ENCODE data around the gene MAP4K2.

The MAP4K2 gene

DNA sequence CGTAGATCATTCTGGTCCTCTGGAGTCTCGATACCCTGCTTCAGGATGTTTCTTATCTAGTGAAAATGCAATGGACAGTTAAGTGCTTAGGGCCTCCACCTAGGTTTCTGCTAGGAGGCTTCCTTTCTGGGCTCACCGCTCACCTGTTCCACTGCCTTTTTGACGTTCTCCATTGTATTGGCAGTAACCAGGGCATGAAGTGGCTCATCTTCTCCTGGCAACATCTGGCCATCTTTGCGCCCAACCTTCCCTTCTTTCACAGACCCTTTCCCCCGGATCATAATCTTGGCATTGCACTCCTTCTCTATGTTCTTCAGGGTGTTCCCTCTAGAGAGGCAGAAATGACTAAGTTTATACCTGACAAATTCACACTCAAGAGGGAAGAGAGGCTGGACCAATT is 33.7 kb downstream of the MAP4K2 start:
- DNase-seq (ENCODE audit: low spot score), result no peak
- in situ Hi-C loops (cut with MboI; ENCODE audit: low pct_unique_long_range_greater_than_20kb, low sequenced_read_pairs, unreplicated experiment), result no loop called here
- TF ChIP-seq, protein P1, sequence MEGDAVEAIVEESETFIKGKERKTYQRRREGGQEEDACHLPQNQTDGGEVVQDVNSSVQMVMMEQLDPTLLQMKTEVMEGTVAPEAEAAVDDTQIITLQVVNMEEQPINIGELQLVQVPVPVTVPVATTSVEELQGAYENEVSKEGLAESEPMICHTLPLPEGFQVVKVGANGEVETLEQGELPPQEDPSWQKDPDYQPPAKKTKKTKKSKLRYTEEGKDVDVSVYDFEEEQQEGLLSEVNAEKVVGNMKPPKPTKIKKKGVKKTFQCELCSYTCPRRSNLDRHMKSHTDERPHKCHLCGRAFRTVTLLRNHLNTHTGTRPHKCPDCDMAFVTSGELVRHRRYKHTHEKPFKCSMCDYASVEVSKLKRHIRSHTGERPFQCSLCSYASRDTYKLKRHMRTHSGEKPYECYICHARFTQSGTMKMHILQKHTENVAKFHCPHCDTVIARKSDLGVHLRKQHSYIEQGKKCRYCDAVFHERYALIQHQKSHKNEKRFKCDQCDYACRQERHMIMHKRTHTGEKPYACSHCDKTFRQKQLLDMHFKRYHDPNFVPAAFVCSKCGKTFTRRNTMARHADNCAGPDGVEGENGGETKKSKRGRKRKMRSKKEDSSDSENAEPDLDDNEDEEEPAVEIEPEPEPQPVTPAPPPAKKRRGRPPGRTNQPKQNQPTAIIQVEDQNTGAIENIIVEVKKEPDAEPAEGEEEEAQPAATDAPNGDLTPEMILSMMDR (IDR thresholded peaks at IDR 0.05; ENCODE audit: extremely low read depth, insufficient read depth, missing control alignments), result no peak

DNA sequence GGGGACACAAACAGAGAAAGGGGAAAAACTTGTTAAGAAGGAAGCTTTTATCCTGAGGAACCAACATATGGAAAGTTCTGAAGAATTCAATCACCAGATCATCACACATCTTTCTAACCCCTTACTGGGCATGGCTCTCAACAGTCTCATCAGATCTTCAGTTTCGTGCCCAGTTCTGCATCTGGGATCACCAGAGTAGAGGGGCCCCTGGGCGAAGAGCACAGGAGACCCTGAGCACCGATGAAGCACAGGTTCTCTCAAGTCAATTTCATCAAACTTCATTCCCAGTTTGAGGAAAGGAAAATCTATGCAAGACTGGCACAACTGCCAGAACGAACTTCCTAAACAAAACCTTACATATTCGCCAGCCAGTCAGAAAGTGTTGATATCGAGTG is 34.7 kb downstream of the MAP4K2 start:
- TF ChIP-seq, protein P1 (IDR thresholded peaks at IDR 0.05; ENCODE audit: extremely low read depth, insufficient read depth, missing control alignments), result no peak
- in situ Hi-C loops (cut with MboI; ENCODE audit: low pct_unique_long_range_greater_than_20kb, low sequenced_read_pairs, unreplicated experiment), result no loop called here
- no peak for DNase-seq (ENCODE audit: low spot score)

DNA sequence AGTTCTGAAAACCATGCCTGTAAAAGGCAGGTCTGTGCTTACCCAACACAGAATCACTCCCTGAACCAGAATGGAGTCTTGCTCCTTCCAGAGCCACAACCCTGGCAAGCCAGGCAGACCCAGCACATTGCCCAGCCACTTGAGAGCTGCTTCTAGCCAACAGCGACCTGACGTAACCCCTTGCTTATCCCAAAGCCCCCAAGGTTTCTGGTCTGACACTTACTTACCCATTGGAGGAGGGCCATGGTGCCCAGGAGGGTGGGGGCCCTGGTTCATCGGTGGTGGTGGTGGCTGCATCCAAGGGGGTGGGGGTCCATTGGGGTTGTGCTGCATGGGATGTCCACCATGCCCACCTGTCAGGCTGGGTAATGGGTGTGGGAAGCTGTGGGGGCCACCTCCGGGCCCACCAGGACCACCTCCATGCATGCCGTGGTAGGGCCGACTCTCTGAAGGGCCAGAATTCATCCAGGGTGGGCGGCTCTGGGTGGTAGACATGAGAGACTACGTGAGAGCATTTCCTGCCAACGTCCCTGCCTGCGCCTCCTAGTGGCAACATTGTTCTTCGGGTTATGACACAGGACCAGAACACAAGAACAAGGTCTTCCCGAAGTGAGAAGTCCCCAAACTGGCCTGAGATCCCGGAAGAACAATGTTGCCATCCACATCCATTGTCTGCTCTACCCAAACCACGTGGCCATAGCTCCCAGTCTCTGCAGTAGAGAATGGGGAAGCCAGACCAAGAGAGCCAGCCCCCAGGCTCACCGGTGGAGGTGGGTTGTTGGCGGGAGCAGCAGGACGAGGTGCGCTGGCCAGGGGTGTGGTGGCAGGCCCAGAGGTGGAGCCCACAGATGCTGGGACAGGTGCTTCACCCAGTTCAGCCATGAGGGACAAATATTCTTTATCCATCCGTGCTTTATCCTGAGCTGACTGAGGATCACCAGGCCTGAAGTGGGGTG is 35.4 kb downstream of the MAP4K2 start:
- TF ChIP-seq, protein P1 (IDR thresholded peaks at IDR 0.05; ENCODE audit: extremely low read depth, insufficient read depth, missing control alignments), result peak; percentile 75
- in situ Hi-C loops (cut with MboI; ENCODE audit: low pct_unique_long_range_greater_than_20kb, low sequenced_read_pairs, unreplicated experiment), result no loop called here
- peak; percentile 58 for DNase-seq (ENCODE audit: low spot score)

DNA sequence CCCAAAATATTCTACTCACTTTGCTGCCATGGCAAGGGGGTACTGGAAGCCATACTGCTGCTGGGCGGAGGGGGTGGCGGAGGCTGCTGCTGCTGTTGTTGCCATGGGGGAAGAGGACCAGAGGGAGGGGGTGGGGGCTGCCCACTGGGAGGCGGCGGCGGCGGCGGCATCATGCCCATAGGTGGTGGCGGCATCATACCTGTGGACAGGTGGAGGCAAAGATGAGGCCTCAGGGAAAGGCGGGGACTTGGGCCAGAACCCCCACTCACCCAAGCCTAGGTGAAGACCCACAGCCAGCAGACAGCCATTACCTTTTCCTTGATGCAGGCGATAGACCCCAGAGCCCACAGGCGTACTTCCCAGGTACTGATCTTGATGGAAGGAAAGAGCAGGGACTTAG is 36.1 kb downstream of the MAP4K2 start:
- TF ChIP-seq, protein P1 (IDR thresholded peaks at IDR 0.05; ENCODE audit: extremely low read depth, insufficient read depth, missing control alignments), result no peak
- DNase-seq (ENCODE audit: low spot score), result no peak
- in situ Hi-C loops (cut with MboI; ENCODE audit: low pct_unique_long_range_greater_than_20kb, low sequenced_read_pairs, unreplicated experiment), result no loop called here

DNA sequence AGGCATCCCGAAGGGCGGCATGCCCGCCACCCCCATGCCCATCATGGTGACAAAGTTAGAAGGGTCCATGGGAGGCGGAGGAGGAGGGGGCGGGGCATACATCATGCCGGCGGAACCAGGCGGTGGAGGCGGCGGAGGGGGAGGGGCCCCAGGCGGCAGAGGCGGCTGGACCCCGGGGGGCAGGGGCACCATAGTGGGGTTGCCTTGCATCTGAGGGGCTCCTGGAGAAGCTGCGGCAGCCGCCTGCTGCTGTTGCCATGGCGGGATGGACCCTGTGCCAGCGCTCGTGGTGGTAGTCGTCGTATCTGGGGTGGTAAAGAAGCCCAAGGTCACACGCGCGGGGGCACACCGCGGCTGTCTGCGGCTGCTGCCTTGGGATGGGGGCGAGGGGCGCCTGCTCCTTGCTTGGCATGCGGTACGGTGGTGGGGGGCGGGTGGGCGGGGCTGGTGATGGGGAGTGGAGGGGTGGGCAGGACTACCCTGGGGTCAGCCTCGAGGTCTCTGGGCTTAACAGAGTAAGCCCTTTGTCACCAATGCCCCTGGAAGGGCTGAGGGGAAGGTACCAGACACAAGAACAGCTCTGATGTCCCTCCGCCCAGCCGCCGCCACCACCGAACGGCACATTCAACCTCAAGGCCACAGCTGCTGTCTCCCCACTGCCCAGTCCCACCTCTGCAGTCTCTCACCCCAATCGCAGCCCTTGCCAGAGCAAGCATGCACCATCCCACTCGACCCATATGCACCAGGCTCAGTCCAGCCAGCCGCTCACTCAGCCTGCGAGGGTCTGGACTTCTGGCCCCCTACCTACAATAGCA is 37.0 kb downstream of the MAP4K2 start:
- in situ Hi-C loops (cut with MboI; ENCODE audit: low pct_unique_long_range_greater_than_20kb, low sequenced_read_pairs, unreplicated experiment), result no loop called here
- DNase-seq (ENCODE audit: low spot score), result no peak
- TF ChIP-seq, protein P1 (IDR thresholded peaks at IDR 0.05; ENCODE audit: extremely low read depth, insufficient read depth, missing control alignments), result no peak

DNA sequence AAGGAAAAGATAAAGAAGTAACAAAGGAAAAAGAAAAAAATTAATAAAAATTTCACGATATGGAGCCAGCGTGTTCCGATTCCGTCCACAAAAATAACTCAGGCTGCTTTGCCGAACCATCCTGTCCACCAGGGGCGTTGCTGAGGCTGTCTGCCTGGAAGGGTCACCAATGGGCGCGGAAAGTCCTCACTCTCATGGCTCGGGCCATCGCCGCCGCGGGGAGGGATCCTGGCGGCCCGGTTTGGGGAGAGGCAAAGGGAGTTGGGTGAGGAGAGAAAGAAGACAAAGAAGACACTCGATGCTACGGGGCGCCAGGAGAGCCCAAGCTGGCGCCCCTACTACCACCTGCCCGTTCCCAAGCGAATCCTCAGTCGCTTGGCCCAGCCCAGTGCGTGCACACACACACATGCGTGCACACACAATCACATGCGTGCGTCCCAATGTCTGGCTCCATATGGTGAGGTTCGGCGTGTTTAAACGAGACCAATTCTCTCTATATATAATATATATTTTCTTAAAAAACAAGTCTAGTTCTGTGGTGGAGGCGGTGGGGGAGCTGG is 37.6 kb downstream of the MAP4K2 start:
- no peak for DNase-seq (ENCODE audit: low spot score)
- in situ Hi-C loops (cut with MboI; ENCODE audit: low pct_unique_long_range_greater_than_20kb, low sequenced_read_pairs, unreplicated experiment), result no loop called here
- TF ChIP-seq, protein P1 (IDR thresholded peaks at IDR 0.05; ENCODE audit: extremely low read depth, insufficient read depth, missing control alignments), result peak; percentile 22
